Body of pancreas (tissue), 4 donors: Measurements from ENCODE around the gene KEL. TPM values are rescaled to one million over a fixed set of nuclear protein-coding genes. Genes with fewer than 3 reads are reported as not detected.

Experiments used
- ATAC-seq: fragments of 150-250 bp; one replicate; pipeline ENCODE4 v1.9.1; 2016
- DNase-seq, 4 donors: peaks; one replicate each; pipeline ENCODE4 v3.0.0-alpha.2; 2019
- H3K27ac ChIP-seq, 4 donors: fragments of 200-600 bp; sonication (generic); 1 replicate in 3 of 4; 2 replicates in 1 of 4; pipeline versions ENCODE4 v1.5.1 to v1.6.1; 2016 to 2019; ENCODE audit warnings: mild to moderate bottlenecking in 1 of 4, mixed read lengths in 1 of 4, moderate library complexity in 1 of 4
- H3K27me3 ChIP-seq, 2 donors: fragments of 200-600 bp; sonication (generic); one replicate each; pipeline ENCODE4 v1.6.0; 2016; ENCODE audit warnings: mild to moderate bottlenecking in 1 of 2
- H3K36me3 ChIP-seq, 2 donors: fragments of 200-600 bp; sonication (generic); replicated peaks in 1 of 2; 2 replicates each; pipeline ENCODE4 v1.5.1; 2016; ENCODE audit warnings: low read depth in 2 of 2; ENCODE audit not compliant: insufficient read depth in 1 of 2
- H3K4me1 ChIP-seq: fragments of 200-600 bp; sonication (generic); one replicate; pipeline ENCODE4 v1.6.0; 2016
- H3K4me3 ChIP-seq, 2 donors: fragments of 200-600 bp; sonication (generic); 1 replicate in 1 of 2; 2 replicates in 1 of 2; pipeline ENCODE4 v1.5.1; 2016 to 2019
- H3K9me3 ChIP-seq, 3 donors: fragments of 200-600 bp; sonication (generic); 1 replicate in 2 of 3; 2 replicates in 1 of 3; pipeline ENCODE4 v1.5.1; 2016
- POLR2A ChIP-seq, 3 donors: fragments of 450-650 bp; IDR thresholded peaks; one replicate each; pipeline ENCODE4 v1.6.1; 2016; ENCODE audit warnings: antibody characterized with exemption in 3 of 3, mild to moderate bottlenecking in 2 of 3
- WGBS, 2 donors: methylation state at CpG; one replicate each; pipeline ENCODE4 v1.1.5; 2017; 5-methylcytosine and 5-hydroxymethylcytosine counted together
- intact Hi-C: fragments of 100-400 bp; cut with DNase I; formaldehyde crosslinking; loops from one replicate; pipeline ENCODE4 v1.15.1; 2023
- total RNA-seq, 2 donors: library from RNA; depleted of rRNA; stranded (reverse); fragments of >200 nt; gene quantifications; one replicate each; pipeline ENCODE4 v1.1.0, GENCODE V29; 2016
- TF ChIP-seq, protein P1 (sequence below), 7 experiments: fragments of 450-650 bp in 4 of 7; fragments of 200-600 bp in 3 of 7; sonication (generic) in 3 of 7; IDR thresholded peaks; one replicate each; pipeline ENCODE4 v1.5.1; 2016 to 2019; ENCODE audit warnings: antibody characterized with exemption in 7 of 7

The KEL gene, protein sequence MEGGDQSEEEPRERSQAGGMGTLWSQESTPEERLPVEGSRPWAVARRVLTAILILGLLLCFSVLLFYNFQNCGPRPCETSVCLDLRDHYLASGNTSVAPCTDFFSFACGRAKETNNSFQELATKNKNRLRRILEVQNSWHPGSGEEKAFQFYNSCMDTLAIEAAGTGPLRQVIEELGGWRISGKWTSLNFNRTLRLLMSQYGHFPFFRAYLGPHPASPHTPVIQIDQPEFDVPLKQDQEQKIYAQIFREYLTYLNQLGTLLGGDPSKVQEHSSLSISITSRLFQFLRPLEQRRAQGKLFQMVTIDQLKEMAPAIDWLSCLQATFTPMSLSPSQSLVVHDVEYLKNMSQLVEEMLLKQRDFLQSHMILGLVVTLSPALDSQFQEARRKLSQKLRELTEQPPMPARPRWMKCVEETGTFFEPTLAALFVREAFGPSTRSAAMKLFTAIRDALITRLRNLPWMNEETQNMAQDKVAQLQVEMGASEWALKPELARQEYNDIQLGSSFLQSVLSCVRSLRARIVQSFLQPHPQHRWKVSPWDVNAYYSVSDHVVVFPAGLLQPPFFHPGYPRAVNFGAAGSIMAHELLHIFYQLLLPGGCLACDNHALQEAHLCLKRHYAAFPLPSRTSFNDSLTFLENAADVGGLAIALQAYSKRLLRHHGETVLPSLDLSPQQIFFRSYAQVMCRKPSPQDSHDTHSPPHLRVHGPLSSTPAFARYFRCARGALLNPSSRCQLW
- total RNA-seq, result under 1 TPM in 1 of 2 donors, not detected in 1; 0.33 TPM

DNA sequence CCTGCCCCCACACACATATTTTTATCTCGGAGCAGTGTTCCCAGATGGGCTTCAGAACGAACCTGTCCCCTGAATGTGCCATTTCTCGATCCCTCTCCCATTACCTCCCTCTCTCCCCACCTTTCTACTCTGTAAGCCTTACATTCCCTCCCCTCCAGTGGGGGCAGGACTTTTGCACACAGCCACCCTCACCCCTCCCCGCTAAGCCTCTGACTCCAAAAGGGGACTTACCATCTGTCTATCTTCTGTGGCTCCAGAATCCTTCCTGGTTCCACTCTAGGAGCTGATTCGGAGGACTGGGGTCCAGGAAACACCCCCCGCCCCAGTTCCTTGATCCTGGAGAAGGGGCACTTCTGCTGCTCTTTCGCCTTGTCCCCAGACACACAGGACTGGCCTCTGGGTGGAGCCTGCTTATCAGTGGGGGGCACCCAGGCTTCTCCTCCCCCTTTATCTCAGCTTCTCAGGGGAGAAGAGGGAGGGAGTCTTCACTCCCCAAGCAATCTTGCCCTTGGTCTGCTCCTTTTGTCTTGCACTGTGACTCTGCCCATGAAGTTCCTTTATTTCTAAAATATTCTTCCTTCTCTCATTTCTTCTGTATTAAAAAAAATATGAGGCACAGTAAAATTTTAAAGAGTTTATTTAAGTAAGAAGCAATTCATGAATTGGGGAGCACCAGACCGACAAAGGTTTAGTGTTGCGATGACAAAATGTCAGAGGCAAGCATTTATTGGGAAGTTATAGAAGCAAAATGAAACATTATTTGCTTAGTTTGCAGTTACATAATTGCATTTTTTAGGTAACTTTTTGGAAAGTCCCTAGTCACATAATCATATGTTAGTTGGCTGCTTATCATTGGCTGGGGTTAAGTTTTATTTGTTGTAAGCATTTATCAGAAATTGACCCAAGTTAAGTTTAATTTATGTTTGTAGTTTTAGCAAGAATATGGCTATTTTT lies at the start of gene KEL:
TSS of gene KEL (minus strand) at position 391 of the 954 bp plus-strand sequence. CDS start at position 234, 157 bp downstream.
- H3K9me3 ChIP-seq, result no peaks in the 10 kb centered on the region
- TF ChIP-seq, protein P1, sequence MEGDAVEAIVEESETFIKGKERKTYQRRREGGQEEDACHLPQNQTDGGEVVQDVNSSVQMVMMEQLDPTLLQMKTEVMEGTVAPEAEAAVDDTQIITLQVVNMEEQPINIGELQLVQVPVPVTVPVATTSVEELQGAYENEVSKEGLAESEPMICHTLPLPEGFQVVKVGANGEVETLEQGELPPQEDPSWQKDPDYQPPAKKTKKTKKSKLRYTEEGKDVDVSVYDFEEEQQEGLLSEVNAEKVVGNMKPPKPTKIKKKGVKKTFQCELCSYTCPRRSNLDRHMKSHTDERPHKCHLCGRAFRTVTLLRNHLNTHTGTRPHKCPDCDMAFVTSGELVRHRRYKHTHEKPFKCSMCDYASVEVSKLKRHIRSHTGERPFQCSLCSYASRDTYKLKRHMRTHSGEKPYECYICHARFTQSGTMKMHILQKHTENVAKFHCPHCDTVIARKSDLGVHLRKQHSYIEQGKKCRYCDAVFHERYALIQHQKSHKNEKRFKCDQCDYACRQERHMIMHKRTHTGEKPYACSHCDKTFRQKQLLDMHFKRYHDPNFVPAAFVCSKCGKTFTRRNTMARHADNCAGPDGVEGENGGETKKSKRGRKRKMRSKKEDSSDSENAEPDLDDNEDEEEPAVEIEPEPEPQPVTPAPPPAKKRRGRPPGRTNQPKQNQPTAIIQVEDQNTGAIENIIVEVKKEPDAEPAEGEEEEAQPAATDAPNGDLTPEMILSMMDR (IDR thresholded peaks at IDR 0.05), result no peak
- TF ChIP-seq POLR2A (IDR thresholded peaks at IDR 0.05), result no peak

DNA sequence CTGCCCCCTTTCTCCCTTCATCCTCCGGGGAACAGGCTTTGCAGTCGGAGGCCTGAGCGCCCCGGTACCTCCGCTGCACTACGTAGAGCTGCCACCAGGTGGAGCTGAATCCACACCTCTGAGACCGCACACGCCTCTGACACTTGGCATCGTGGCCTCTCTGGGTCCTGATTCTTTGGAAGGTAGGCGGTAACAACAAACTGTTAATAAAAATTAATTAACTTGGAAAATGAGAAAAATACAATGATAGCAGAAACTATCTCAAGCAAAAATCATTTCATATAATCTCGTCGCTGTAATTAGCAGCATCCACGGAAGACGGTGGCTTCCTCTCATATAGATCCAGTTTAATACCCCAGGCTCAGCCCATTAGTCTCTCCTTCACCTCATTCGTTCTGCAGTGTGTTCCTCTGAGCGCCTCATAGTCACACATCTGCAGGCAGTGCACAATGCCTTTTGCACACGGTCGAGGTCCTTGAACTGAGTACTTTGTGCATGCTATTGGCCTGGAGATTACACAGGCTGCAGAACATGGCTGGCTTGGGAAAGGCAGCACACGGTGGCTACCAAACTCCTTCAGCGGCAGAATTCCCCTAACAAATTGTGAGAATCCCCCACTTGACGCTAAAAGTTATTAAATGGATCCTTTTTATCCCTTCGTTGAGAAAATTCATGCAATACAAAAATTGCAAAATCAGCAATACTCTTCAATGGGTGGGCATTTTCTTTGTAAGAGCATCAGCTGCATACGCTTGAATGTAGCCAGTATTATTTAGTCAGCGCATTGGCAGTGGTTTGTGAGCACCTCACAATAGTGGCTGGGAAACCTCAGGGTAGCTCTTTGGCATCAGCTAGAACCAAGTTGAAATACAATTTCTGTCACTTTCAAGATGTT lies 46.1 kb upstream of the KEL start:
- Histone ChIP-seq H3K4me3 (no peak overlapping the region), H3K27me3 (no peaks in the 10 kb centered on the region), H3K9me3 (no peaks in the 10 kb centered on the region), H3K36me3 (no peaks in the 10 kb centered on the region), H3K27ac (no peak overlapping the region), H3K4me1 (no peaks in the 10 kb centered on the region)
- 32 to 34% methylated on average over 24 of the region's 24 CpGs for WGBS, 2 donors
- DNase-seq (peak; percentile 80 to 88 (median 84)), ATAC-seq (peak; percentile 89)
- intact Hi-C loops, result loop anchor here (5.0 kb wide), 1 partner anchor 204 kb away; no protein-coding TSS in a partner anchor
- TF ChIP-seq, protein P1 (IDR thresholded peaks at IDR 0.05), result peak; percentile 86 to 99 (median 95)
- TF ChIP-seq POLR2A (IDR thresholded peaks at IDR 0.05), result no peak

More for the DNA sequence above, at the start of gene KEL:
- ATAC-seq, result no peak
- Histone ChIP-seq H3K27ac (no peak within 1 kb of the TSS), H3K4me3 (no peak within 1 kb of the TSS), H3K36me3 (no peaks in the 10 kb centered on the region), H3K27me3 (no peaks in the 10 kb centered on the region), H3K4me1 (peaks cover 15% of the 10 kb centered on the region)
- 60 to 79% methylated on average over 9 of the region's 9 CpGs for WGBS, 2 donors
- DNase-seq, result no peak
- intact Hi-C loops, result no loop called here

DNA sequence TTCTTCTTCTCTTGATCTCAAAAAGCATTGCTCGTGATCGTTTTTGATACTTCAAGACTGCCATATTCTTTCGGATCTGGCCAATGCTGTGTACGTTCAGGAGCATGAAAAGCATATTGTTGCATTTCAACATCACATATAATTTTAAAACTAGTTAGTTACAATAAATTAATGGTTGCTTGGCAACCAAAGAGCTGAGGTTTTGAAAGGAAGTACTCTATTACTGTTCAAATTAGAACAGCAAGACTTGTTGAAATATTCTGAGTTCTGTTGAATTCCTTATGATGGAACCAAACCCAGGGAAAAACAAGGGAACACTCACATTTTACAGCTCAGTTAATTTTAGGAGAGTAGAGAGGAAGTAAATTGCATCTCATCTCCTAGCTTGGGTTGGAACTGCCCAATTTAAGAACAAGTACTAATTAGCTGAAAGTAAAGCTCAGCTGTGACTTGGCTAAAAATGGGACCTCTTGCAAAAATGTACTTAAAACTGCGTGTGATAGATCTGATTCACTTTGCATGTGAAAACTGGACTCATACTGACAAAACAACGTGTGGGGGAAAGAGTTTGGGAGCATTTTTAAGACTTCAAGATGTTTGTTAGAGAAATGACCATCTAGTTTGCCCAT lies 43.6 kb upstream of the KEL start:
- DNase-seq (no peak), ATAC-seq (no peak)
- Histone ChIP-seq H3K27me3 (no peaks in the 10 kb centered on the region), H3K4me3 (no peak overlapping the region), H3K36me3 (no peaks in the 10 kb centered on the region), H3K4me1 (peaks cover 6% of the 10 kb centered on the region), H3K27ac (no peak overlapping the region), H3K9me3 (no peaks in the 10 kb centered on the region)
- TF ChIP-seq, protein P1 (IDR thresholded peaks at IDR 0.05), result no peak
- no peak for TF ChIP-seq POLR2A (IDR thresholded peaks at IDR 0.05)
- 50 to 63% methylated on average over 6 of the region's 6 CpGs for WGBS, 2 donors
- intact Hi-C loops, result loop anchor here (5.0 kb wide), 1 partner anchor 207 kb away; no protein-coding TSS in a partner anchor
